ENCODE data around the gene MYO1C. TPM values are rescaled to one million over a fixed set of nuclear protein-coding genes. Genes with fewer than 3 reads are reported as not detected.

Gene MYO1C
- total and polyA plus RNA-seq, 2 donors (not counting 1 experiment from before 2014, with no cell fraction given): 164 to 190 TPM

- Histone ChIP-seq H3K79me2 (ENCODE audit: control insufficient read depth, insufficient read depth, low read length) (no peaks in the 10 kb centered on the region), H2AFZ (ENCODE audit: low read length) (no peak overlapping the region), H3K27me3 (ENCODE audit: control insufficient read depth, insufficient read depth, low read length) (no peaks in the 10 kb centered on the region), H3K4me3 (replicated peaks in 1 of 4; ENCODE audit: control extremely low read depth in 1 of 4, insufficient read depth in 1 of 4, low read depth in 3 of 4, low read length in 4 of 4) (no peak overlapping the region), H3K4me1 (ENCODE audit: control insufficient read depth, extremely low read depth, insufficient read depth, low read length) (no peaks in the 10 kb centered on the region), H3K9me3 (ENCODE audit: control insufficient read depth, insufficient read depth, low read depth, low read length) (no peaks in the 10 kb centered on the region), H3K36me3 (ENCODE audit: control insufficient read depth, insufficient read depth, low read length) (peaks cover 51% of the 10 kb centered on the region), H3K9ac (ENCODE audit: insufficient read depth, low read length) (no peak overlapping the region), H3K4me2 (ENCODE audit: extremely low read depth, insufficient read depth, low read length) (no peak overlapping the region), H3K27ac (ENCODE audit: insufficient read depth, low read length) (no peak overlapping the region), H4K20me1 (ENCODE audit: control insufficient read depth, extremely low read depth, insufficient read depth, low read length) (no peaks in the 10 kb centered on the region)
- DNase-seq (ENCODE audit: low read depth in 2 of 2): no peak
- TF ChIP-seq CTCF (conservative IDR thresholded peaks at IDR 0.05 in 1 of 2, IDR thresholded peaks at IDR 0.05 in 1 of 2; ENCODE audit: low read depth in 1 of 2, low read length in 2 of 2) (no peak), EZH2 (IDR thresholded peaks at IDR 0.05; ENCODE audit: low read length, missing control alignments) (no peak)
Observed at GRCh38 chr17:1473841-1474240, 18.6 kb downstream of the MYO1C start.

GRCh38 chr17:1473170-1473569 lies 19.3 kb downstream of the MYO1C start:
- DNase-seq (ENCODE audit: low read depth in 2 of 2): no peak
- H3K9me3 ChIP-seq (ENCODE audit: control insufficient read depth, insufficient read depth, low read depth, low read length): no peaks in the 10 kb centered on the region

More at GRCh38 chr17:1473170-1473569, 19.3 kb downstream of the MYO1C start:
- Histone ChIP-seq H3K27me3 (ENCODE audit: control insufficient read depth, insufficient read depth, low read length) (no peaks in the 10 kb centered on the region), H3K36me3 (ENCODE audit: control insufficient read depth, insufficient read depth, low read length) (peaks cover 50% of the 10 kb centered on the region), H3K27ac (ENCODE audit: insufficient read depth, low read length) (no peak overlapping the region), H3K9ac (ENCODE audit: insufficient read depth, low read length) (no peak overlapping the region), H3K4me3 (replicated peaks in 1 of 4; ENCODE audit: control extremely low read depth in 1 of 4, insufficient read depth in 1 of 4, low read depth in 3 of 4, low read length in 4 of 4) (no peak overlapping the region), H3K4me2 (ENCODE audit: extremely low read depth, insufficient read depth, low read length) (no peak overlapping the region), H3K4me1 (ENCODE audit: control insufficient read depth, extremely low read depth, insufficient read depth, low read length) (no peaks in the 10 kb centered on the region), H2AFZ (ENCODE audit: low read length) (no peak overlapping the region), H3K79me2 (ENCODE audit: control insufficient read depth, insufficient read depth, low read length) (no peaks in the 10 kb centered on the region), H4K20me1 (ENCODE audit: control insufficient read depth, extremely low read depth, insufficient read depth, low read length) (no peaks in the 10 kb centered on the region)
- TF ChIP-seq CTCF (conservative IDR thresholded peaks at IDR 0.05 in 1 of 2, IDR thresholded peaks at IDR 0.05 in 1 of 2; ENCODE audit: low read depth in 1 of 2, low read length in 2 of 2): no peak
- no peak for TF ChIP-seq EZH2 (IDR thresholded peaks at IDR 0.05; ENCODE audit: low read length, missing control alignments)
